HCT116 (cell line): Measurements from ENCODE around the gene HDAC2. TPM values are rescaled to one million over a fixed set of nuclear protein-coding genes. Genes with fewer than 3 reads are reported as not detected.

Experiments used
- ATAC-seq: fragments of 200-7000 bp; cut with Tn5 transposase; 2 replicates; pipeline ENCODE4 v1.9.1; 2020; ENCODE audit warnings: mild to moderate bottlenecking, moderate library complexity
- BruUV-seq: library from RNA; stranded (reverse); fragments of 400-500 nt; replicated peaks from 2 replicates; lab custom pipeline; 2021; lab: Mats Ljungman, UMichigan
- CTCF ChIA-PET: fragments of 300-600 bp; sonication (Branson Sonifier 250); formaldehyde crosslinking; loops from one replicate; lab custom pipeline; 2021; ENCODE audit warnings: antibody characterized with exemption; lab: Charles Lee
- POLR2A ChIA-PET: fragments of 300-600, 350-600 bp; sonication (Branson Sonifier 250); formaldehyde crosslinking; loops from one replicate; lab custom pipeline; 2021; ENCODE audit warnings: antibody characterized with exemption; lab: Charles Lee
- RAD21 ChIA-PET, 2 experiments: fragments of 300-600 bp; sonication (Branson Sonifier 250); formaldehyde crosslinking; loops; one replicate each; lab custom pipeline; 2023; ENCODE audit warnings: low total read pairs in 2 of 2; ENCODE audit not compliant: uncharacterized antibody in 2 of 2, unreplicated experiment in 2 of 2, low non-redundant PET in 1 of 2; lab: Charles Lee
- DNase-seq: peaks from one replicate; pipeline ENCODE4 v3.0.0-alpha.2; 2010; ENCODE audit warnings: low read depth, low spot score
- H2AFZ ChIP-seq: fragments of 200-600 bp; shearing (Covaris generic), sonication (generic); 2 replicates; pipeline ENCODE4 v1.6.1; 2017; ENCODE audit warnings: low read depth, mixed run types, mixed read lengths, antibody characterized with exemption, low read length; ENCODE audit not compliant: poor library complexity, severe bottlenecking
- H3K27ac ChIP-seq: 2 replicates; pipeline ENCODE4 v1.5.1; 2012; ENCODE audit warnings: low read depth, low read length
- H3K27me3 ChIP-seq: fragments of 200-600 bp; sonication (generic); 2 replicates; pipeline ENCODE4 v1.6.1; 2016; ENCODE audit warnings: mixed run types, low read length, mixed read lengths; ENCODE audit not compliant: insufficient read depth
- H3K36me3 ChIP-seq, 2 experiments: fragments of 200-500 bp in 1 of 2; fragments of 200-600 bp in 1 of 2; sonication (Bioruptor generic) in 1 of 2; sonication (generic) in 1 of 2; 2 replicates each; pipeline versions ENCODE4 v1.5.1 to v1.6.1; 2014 to 2016; ENCODE audit warnings: low read length in 2 of 2, inconsistent platforms in 1 of 2, mixed read lengths in 1 of 2, mixed run types in 1 of 2; ENCODE audit not compliant: insufficient read depth in 2 of 2, control insufficient read depth in 1 of 2
- H3K4me1 ChIP-seq, 2 experiments: fragments of 200-600 bp in 1 of 2; sonication (generic) in 1 of 2; 2 replicates each; pipeline versions ENCODE4 v1.5.1 to v1.6.1; 2012 to 2017; ENCODE audit warnings: low read length in 2 of 2, inconsistent platforms in 1 of 2, mild to moderate bottlenecking in 1 of 2, mixed read lengths in 1 of 2, mixed run types in 1 of 2, moderate library complexity in 1 of 2; ENCODE audit not compliant: insufficient read depth in 2 of 2, control insufficient read depth in 1 of 2
- H3K4me2 ChIP-seq: fragments of 200-600 bp; sonication (generic); 2 replicates; pipeline ENCODE4 v1.6.1; 2017; ENCODE audit warnings: mixed run types, low read length, mixed read lengths
- H3K4me3 ChIP-seq, 2 experiments: fragments of 200-600 bp in 1 of 2; sonication (generic) in 1 of 2; replicated peaks in 1 of 2; 2 replicates each; pipeline ENCODE4 v1.5.1; 2011 to 2016; ENCODE audit warnings: low read length in 2 of 2, control low read depth in 1 of 2, low read depth in 1 of 2, mild to moderate bottlenecking in 1 of 2, mixed read lengths in 1 of 2, mixed run types in 1 of 2
- H3K79me2 ChIP-seq: fragments of 200-600 bp; sonication (generic); 2 replicates; pipeline ENCODE4 v1.6.1; 2017; ENCODE audit warnings: mild to moderate bottlenecking, mixed run types, low read length, moderate library complexity, mixed read lengths; ENCODE audit not compliant: insufficient read depth
- H3K9ac ChIP-seq: fragments of 200-600 bp; sonication (generic); 2 replicates; pipeline ENCODE4 v1.6.1; 2016; ENCODE audit warnings: low read length, mixed read lengths
- H3K9me2 ChIP-seq: fragments of 200-600 bp; sonication (generic), shearing (Covaris generic); 2 replicates; pipeline ENCODE4 v1.6.1; 2017; ENCODE audit warnings: mixed run types, mild to moderate bottlenecking, moderate library complexity; ENCODE audit not compliant: insufficient read depth
- H3K9me3 ChIP-seq, 2 experiments: fragments of 200-500 bp in 1 of 2; fragments of 200-600 bp in 1 of 2; sonication (Bioruptor generic) in 1 of 2; sonication (generic) in 1 of 2; 2 replicates each; pipeline ENCODE4 v1.6.1; 2014 to 2017; ENCODE audit warnings: low read length in 2 of 2, mixed read lengths in 2 of 2, inconsistent platforms in 1 of 2, low read depth in 1 of 2, mild to moderate bottlenecking in 1 of 2, mixed run types in 1 of 2, moderate library complexity in 1 of 2; ENCODE audit not compliant: control insufficient read depth in 1 of 2, insufficient read depth in 1 of 2
- H4K20me1 ChIP-seq: fragments of 200-600 bp; sonication (generic), shearing (Covaris generic); 2 replicates; pipeline ENCODE4 v1.6.1; 2017; ENCODE audit warnings: mixed run types, mild to moderate bottlenecking, moderate library complexity; ENCODE audit not compliant: insufficient read depth
- ATF3 ChIP-seq: IDR thresholded peaks from 2 replicates; pipeline ENCODE4 v1.6.1; 2012
- CEBPB ChIP-seq: IDR thresholded peaks from 2 replicates; pipeline ENCODE4 v1.6.1; 2012; ENCODE audit warnings: low read depth
- ELF1 ChIP-seq: IDR thresholded peaks from 2 replicates; pipeline ENCODE4 v1.6.1; 2012; ENCODE audit warnings: low read depth, borderline replicate concordance
- EZH2 ChIP-seq: fragments of 200-600 bp; sonication (generic); IDR thresholded peaks from 2 replicates; pipeline ENCODE4 v1.6.1; 2017; ENCODE audit warnings: antibody characterized with exemption, mixed run types
- EZH2phosphoT487 ChIP-seq: fragments of 200-600 bp; IDR thresholded peaks from 2 replicates; pipeline ENCODE4 v1.6.1; 2018; ENCODE audit warnings: antibody characterized with exemption, borderline replicate concordance
- FOSL1 ChIP-seq: IDR thresholded peaks from 2 replicates; pipeline ENCODE4 v1.6.1; 2012; ENCODE audit warnings: low read depth
- JUND ChIP-seq: IDR thresholded peaks from 2 replicates; pipeline ENCODE4 v1.6.1; 2012
- SIN3A ChIP-seq: IDR thresholded peaks from 2 replicates; pipeline ENCODE4 v1.6.1; 2012; ENCODE audit warnings: low read depth
- SP1 ChIP-seq: IDR thresholded peaks from 2 replicates; pipeline ENCODE4 v1.6.1; 2012; ENCODE audit warnings: low read depth
- TCF7L2 ChIP-seq: IDR thresholded peaks from 2 replicates; pipeline ENCODE4 v1.7.0; 2011; ENCODE audit warnings: borderline replicate concordance, inconsistent platforms; ENCODE audit not compliant: insufficient read depth, insufficient read length; ENCODE audit errors: extremely low read depth
- ZBTB33 ChIP-seq: IDR thresholded peaks from 2 replicates; pipeline ENCODE4 v1.6.1; 2011; ENCODE audit warnings: mild to moderate bottlenecking, low read length, moderate library complexity; ENCODE audit not compliant: insufficient replicate concordance; ENCODE audit errors: extremely low read depth
- ZNF274 ChIP-seq: fragments of 200-500 bp; sonication (Bioruptor generic); IDR thresholded peaks from 2 replicates; pipeline ENCODE4 v1.6.1; 2014; ENCODE audit warnings: mild to moderate bottlenecking, low read depth, low read length, inconsistent platforms
- intact Hi-C: fragments of 100-400 bp; cut with micrococcal nuclease; formaldehyde crosslinking; loops from 2 replicates; pipeline ENCODE4 v1.10.0; 2022
- total RNA-seq: library from RNA; stranded (reverse); gene quantifications from one replicate; pipeline ENCODE4 v1.2.1, GENCODE V29; 2021; ENCODE audit not compliant: unreplicated experiment
- TF ChIP-seq, protein P1 (sequence below), 3 experiments: fragments of 200-600 bp in 1 of 3; sonication (generic) in 1 of 3; IDR thresholded peaks in 2 of 3; conservative IDR thresholded peaks in 1 of 3; 2 replicates each; pipeline ENCODE4 v1.5.1; 2012 to 2017; ENCODE audit warnings: low read depth in 2 of 3, low read length in 2 of 3, antibody characterized with exemption in 1 of 3, borderline replicate concordance in 1 of 3, control low read depth in 1 of 3, mild to moderate bottlenecking in 1 of 3, mixed read lengths in 1 of 3, mixed run types in 1 of 3, moderate library complexity in 1 of 3; ENCODE audit not compliant: insufficient read depth in 1 of 3
- TF ChIP-seq, protein P2 (sequence below): IDR thresholded peaks from 2 replicates; pipeline ENCODE4 v1.6.1; 2012

Gene HDAC2
- total RNA-seq, 1 experiment from 2014 or later = 153 TPM

DNA sequence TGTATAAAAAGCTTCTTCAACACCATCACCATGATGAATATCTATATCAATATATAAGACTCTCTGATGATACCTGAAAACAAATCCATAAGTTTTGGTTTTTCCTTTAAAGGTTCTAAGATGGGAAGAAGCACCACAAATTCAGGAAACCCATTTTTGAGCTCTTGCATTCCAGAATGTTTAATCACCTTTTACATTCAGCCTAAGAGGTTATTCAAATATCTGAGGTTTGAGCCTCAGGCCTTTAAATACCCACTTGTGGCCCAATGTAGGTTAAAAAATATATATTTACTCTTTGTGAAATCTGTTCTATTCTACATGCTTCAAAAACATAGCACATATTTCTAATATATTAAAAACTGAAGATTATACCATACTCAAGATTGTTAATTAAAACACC is 17.6 kb downstream of the HDAC2 start:
- no peak for ATAC-seq
- no peak for DNase-seq
- Histone ChIP-seq H3K9me3 (no peaks in the 10 kb centered on the region), H3K9ac (no peak overlapping the region), H3K79me2 (peaks cover 68% of the 10 kb centered on the region), H3K4me2 (no peak overlapping the region), H3K9me2 (no peaks in the 10 kb centered on the region), H2AFZ (no peak overlapping the region), H3K27me3 (no peaks in the 10 kb centered on the region), H3K27ac (no peak overlapping the region), H4K20me1 (no peaks in the 10 kb centered on the region), H3K36me3 (peaks cover 10 to 33% of the 10 kb centered on the region in 2 experiments), H3K4me3 (no peak overlapping the region), H3K4me1 (peaks cover 0 to 6% of the 10 kb centered on the region in 2 experiments; a peak in 2 of 4 replicates)
- ChIA-PET POLR2A (no interaction called here), CTCF (no interaction called here), RAD21 (no interaction called here)
- intact Hi-C loops = no loop called here
- no TSS peak for BruUV-seq
- TF ChIP-seq EZH2 (no peak), ELF1 (no peak), SIN3A (no peak), ATF3 (no peak), EZH2phosphoT487 (no peak), CEBPB (no peak), ZNF274 (no peak), SP1 (no peak), JUND (no peak), FOSL1 (no peak), TCF7L2 (no peak), ZBTB33 (no peak)
- TF ChIP-seq, protein P1, sequence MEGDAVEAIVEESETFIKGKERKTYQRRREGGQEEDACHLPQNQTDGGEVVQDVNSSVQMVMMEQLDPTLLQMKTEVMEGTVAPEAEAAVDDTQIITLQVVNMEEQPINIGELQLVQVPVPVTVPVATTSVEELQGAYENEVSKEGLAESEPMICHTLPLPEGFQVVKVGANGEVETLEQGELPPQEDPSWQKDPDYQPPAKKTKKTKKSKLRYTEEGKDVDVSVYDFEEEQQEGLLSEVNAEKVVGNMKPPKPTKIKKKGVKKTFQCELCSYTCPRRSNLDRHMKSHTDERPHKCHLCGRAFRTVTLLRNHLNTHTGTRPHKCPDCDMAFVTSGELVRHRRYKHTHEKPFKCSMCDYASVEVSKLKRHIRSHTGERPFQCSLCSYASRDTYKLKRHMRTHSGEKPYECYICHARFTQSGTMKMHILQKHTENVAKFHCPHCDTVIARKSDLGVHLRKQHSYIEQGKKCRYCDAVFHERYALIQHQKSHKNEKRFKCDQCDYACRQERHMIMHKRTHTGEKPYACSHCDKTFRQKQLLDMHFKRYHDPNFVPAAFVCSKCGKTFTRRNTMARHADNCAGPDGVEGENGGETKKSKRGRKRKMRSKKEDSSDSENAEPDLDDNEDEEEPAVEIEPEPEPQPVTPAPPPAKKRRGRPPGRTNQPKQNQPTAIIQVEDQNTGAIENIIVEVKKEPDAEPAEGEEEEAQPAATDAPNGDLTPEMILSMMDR (IDR thresholded peaks at IDR 0.05 in 2 of 3, conservative IDR thresholded peaks at IDR 0.05 in 1 of 3; ENCODE audit: borderline replicate concordance in 1 of 3, insufficient read depth in 1 of 3, low read depth in 2 of 3, low read length in 2 of 3) = no peak
- TF ChIP-seq, protein P2, sequence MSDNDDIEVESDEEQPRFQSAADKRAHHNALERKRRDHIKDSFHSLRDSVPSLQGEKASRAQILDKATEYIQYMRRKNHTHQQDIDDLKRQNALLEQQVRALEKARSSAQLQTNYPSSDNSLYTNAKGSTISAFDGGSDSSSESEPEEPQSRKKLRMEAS = no peak
